Right lobe of liver (tissue), 4 donors: Measurements from ENCODE around the gene UBE2Q2.

Experiments used
- POLR2A ChIP-seq: fragments of 450-650 bp; IDR thresholded peaks from one replicate; pipeline ENCODE4 v1.6.1; 2017; ENCODE audit warnings: antibody characterized with exemption, mild to moderate bottlenecking
- TF ChIP-seq, protein P1 (sequence below), 4 donors: fragments of 200-600 bp in 3 of 4; fragments of 450-650 bp in 1 of 4; IDR thresholded peaks; one replicate each; pipeline versions ENCODE4 v1.5.1 to v1.8.0; 2016 to 2022; ENCODE audit warnings: antibody characterized with exemption in 4 of 4, mild to moderate bottlenecking in 2 of 4
- donor health status: DM: no; HTN: no; CAD: no.
- donor health status: DM: no; HTN: no; CAD: no.
- donor health status: DM: no; HTN: yes; CAD: no.

DNA sequence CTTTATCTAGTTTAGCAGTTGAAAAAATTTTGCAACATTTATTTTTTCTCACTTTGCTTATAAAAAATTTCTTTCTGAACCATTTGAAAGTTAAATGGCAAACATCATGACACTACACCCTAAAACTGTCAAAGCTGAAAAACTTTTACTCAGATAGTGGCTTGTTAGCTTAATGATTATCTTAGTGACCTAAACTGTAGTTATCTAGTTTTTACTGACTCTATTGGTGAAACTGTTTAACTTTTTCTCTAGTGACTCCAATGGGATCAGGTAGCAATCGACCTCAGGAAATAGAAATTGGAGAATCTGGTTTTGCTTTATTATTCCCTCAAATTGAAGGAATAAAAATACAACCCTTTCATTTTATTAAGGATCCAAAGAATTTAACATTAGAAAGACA is 73.7 kb downstream of the UBE2Q2 start:
- TF ChIP-seq, protein P1, sequence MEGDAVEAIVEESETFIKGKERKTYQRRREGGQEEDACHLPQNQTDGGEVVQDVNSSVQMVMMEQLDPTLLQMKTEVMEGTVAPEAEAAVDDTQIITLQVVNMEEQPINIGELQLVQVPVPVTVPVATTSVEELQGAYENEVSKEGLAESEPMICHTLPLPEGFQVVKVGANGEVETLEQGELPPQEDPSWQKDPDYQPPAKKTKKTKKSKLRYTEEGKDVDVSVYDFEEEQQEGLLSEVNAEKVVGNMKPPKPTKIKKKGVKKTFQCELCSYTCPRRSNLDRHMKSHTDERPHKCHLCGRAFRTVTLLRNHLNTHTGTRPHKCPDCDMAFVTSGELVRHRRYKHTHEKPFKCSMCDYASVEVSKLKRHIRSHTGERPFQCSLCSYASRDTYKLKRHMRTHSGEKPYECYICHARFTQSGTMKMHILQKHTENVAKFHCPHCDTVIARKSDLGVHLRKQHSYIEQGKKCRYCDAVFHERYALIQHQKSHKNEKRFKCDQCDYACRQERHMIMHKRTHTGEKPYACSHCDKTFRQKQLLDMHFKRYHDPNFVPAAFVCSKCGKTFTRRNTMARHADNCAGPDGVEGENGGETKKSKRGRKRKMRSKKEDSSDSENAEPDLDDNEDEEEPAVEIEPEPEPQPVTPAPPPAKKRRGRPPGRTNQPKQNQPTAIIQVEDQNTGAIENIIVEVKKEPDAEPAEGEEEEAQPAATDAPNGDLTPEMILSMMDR (IDR thresholded peaks at IDR 0.05), result no peak
- no peak for TF ChIP-seq POLR2A
